Measurements from ENCODE around the gene NRCAM. TPM values are rescaled to one million over a fixed set of nuclear protein-coding genes. Genes with fewer than 3 reads are reported as not detected.

Gene NRCAM
- total and polyA plus RNA-seq, 2 donors (not counting 1 experiment from before 2014, with no cell fraction given): 0.75 to 4.6 TPM

DNA sequence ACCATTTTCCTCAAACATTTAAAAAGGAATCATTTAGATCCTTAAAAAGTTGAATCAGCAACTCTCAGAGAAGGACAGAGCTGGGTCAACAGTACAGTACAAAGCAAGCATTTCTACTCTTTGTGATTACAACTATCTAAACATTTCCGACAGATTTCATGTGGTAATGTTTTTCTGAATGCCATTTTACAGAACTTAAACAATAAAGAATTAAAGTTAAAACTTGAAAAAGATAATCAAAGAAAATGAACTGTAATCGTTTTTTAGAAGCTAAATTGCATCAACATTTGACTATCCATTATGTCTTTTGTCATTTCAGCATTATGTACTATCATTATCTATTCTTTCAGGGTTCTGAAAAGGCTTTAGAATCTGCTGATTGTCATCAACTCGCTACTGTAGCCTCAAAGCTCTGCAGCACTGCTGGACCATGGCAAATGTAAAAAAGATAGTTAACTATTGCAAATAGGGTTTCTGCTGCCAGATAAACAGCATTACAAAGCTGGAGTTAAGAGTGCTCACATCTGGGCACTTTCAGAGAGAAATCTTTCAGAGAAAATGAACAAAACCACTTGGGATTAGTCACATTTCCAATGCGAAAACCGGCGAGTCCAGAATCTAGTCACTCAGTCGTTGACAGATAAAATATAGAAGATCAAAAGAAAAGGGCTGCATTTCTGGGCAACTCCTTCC lies 165.6 kb downstream of the NRCAM start:
- intact Hi-C loops (cut with micrococcal nuclease): no loop called here
- H3K79me2 ChIP-seq (ENCODE audit: control insufficient read depth, insufficient read depth, low read length): no peaks in the 10 kb centered on the region
- no peak for ATAC-seq (ENCODE audit: low read depth)
- no peak overlapping the region for H3K4me3 ChIP-seq (ENCODE audit: control extremely low read depth in 1 of 5, extremely low read depth in 1 of 5, insufficient read depth in 1 of 5, low read depth in 2 of 5, low read length in 4 of 5)
- no peaks in the 10 kb centered on the region for H3K9me3 ChIP-seq (ENCODE audit: control extremely low read depth in 1 of 3, control insufficient read depth in 2 of 3, insufficient read depth in 1 of 3, low read length in 2 of 3)
- no peaks in the 10 kb centered on the region for H3K9me3 Mint-ChIP-seq (ENCODE audit: insufficient read depth)
- TF ChIP-seq, protein P1, sequence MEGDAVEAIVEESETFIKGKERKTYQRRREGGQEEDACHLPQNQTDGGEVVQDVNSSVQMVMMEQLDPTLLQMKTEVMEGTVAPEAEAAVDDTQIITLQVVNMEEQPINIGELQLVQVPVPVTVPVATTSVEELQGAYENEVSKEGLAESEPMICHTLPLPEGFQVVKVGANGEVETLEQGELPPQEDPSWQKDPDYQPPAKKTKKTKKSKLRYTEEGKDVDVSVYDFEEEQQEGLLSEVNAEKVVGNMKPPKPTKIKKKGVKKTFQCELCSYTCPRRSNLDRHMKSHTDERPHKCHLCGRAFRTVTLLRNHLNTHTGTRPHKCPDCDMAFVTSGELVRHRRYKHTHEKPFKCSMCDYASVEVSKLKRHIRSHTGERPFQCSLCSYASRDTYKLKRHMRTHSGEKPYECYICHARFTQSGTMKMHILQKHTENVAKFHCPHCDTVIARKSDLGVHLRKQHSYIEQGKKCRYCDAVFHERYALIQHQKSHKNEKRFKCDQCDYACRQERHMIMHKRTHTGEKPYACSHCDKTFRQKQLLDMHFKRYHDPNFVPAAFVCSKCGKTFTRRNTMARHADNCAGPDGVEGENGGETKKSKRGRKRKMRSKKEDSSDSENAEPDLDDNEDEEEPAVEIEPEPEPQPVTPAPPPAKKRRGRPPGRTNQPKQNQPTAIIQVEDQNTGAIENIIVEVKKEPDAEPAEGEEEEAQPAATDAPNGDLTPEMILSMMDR (IDR thresholded peaks at IDR 0.05): no peak
- no peak for TF ChIP-seq EZH2 (IDR thresholded peaks at IDR 0.05; ENCODE audit: borderline replicate concordance, insufficient read depth, low read depth, low read length, poor library complexity, severe bottlenecking)
- H4K20me1 ChIP-seq (ENCODE audit: control insufficient read depth, insufficient read depth, low read length, poor library complexity, severe bottlenecking): no peaks in the 10 kb centered on the region
- no CpG with 5 or more reads among the region's 7 CpGs for WGBS (ENCODE audit: insufficient coverage)
- H3K27me3 Mint-ChIP-seq: peaks cover 11% of the 10 kb centered on the region
- ChIA-PET POLR2A (no interaction called here), CTCF (no interaction called here)
- no peak overlapping the region for H3K4me2 ChIP-seq (replicated peaks; ENCODE audit: low read depth, low read length, poor library complexity, severe bottlenecking)
- DNase-seq: no peak
- H3K27ac Mint-ChIP-seq: no peak overlapping the region
- peaks cover 18% of the 10 kb centered on the region for H3K4me1 Mint-ChIP-seq
- no peak overlapping the region for H3K4me3 Mint-ChIP-seq
- H3K9ac ChIP-seq (ENCODE audit: low read length): no peak overlapping the region
- no peaks in the 10 kb centered on the region for H3K36me3 ChIP-seq (replicated peaks in 1 of 2; ENCODE audit: control extremely low read depth in 1 of 2, control insufficient read depth in 1 of 2, extremely low read depth in 1 of 2, insufficient read depth in 2 of 2, low read length in 1 of 2)
- H3K27me3 ChIP-seq (replicated peaks in 1 of 4; ENCODE audit: control extremely low read depth in 1 of 4, control insufficient read depth in 3 of 4, insufficient read depth in 4 of 4, low read length in 3 of 4): peaks cover 0 to 11% (median 0%) of the 10 kb centered on the region in 4 experiments
- peaks cover 9 to 10% of the 10 kb centered on the region in 2 donors for H3K4me1 ChIP-seq (ENCODE audit: control insufficient read depth in 2 of 2, insufficient read depth in 2 of 2, low read length in 2 of 2)
- no peak overlapping the region for H2AFZ ChIP-seq (ENCODE audit: insufficient read depth, low read depth, low read length, poor library complexity, severe bottlenecking)
- H3K27ac ChIP-seq (ENCODE audit: low read length in 2 of 2): no peak overlapping the region

- H3K4me1 ChIP-seq (ENCODE audit: control insufficient read depth in 2 of 2, insufficient read depth in 2 of 2, low read length in 2 of 2): peaks cover 7 to 8% of the 10 kb centered on the region in 2 donors
- TF ChIP-seq, protein P1 (IDR thresholded peaks at IDR 0.05): no peak
- TF ChIP-seq EZH2 (IDR thresholded peaks at IDR 0.05; ENCODE audit: borderline replicate concordance, insufficient read depth, low read depth, low read length, poor library complexity, severe bottlenecking): no peak
- no peaks in the 10 kb centered on the region for H3K79me2 ChIP-seq (ENCODE audit: control insufficient read depth, insufficient read depth, low read length)
- H3K9me3 Mint-ChIP-seq (ENCODE audit: insufficient read depth): no peaks in the 10 kb centered on the region
- DNase-seq: no peak
- no peak for ATAC-seq (ENCODE audit: low read depth)
- H3K4me1 Mint-ChIP-seq: peaks cover 17% of the 10 kb centered on the region
- no peak overlapping the region for H3K27ac Mint-ChIP-seq
- no peaks in the 10 kb centered on the region for H3K36me3 ChIP-seq (replicated peaks in 1 of 2; ENCODE audit: control extremely low read depth in 1 of 2, control insufficient read depth in 1 of 2, extremely low read depth in 1 of 2, insufficient read depth in 2 of 2, low read length in 1 of 2)
- no peak overlapping the region for H3K9ac ChIP-seq (ENCODE audit: low read length)
- H2AFZ ChIP-seq (ENCODE audit: insufficient read depth, low read depth, low read length, poor library complexity, severe bottlenecking): no peak overlapping the region
- ChIA-PET POLR2A (no interaction called here), CTCF (no interaction called here)
- H3K4me3 Mint-ChIP-seq: no peak overlapping the region
- H3K27me3 ChIP-seq (replicated peaks in 1 of 4; ENCODE audit: control extremely low read depth in 1 of 4, control insufficient read depth in 3 of 4, insufficient read depth in 4 of 4, low read length in 3 of 4): peaks cover 0 to 15% (median 1%) of the 10 kb centered on the region in 4 experiments
- H3K9me3 ChIP-seq (ENCODE audit: control extremely low read depth in 1 of 3, control insufficient read depth in 2 of 3, insufficient read depth in 1 of 3, low read length in 2 of 3): no peaks in the 10 kb centered on the region
- whole genome bisulfite sequencing (ENCODE audit: insufficient coverage): no CpG with 5 or more reads among the region's 1 CpG
- intact Hi-C loops (cut with micrococcal nuclease): no loop called here
- no peak overlapping the region for H3K27ac ChIP-seq (ENCODE audit: low read length in 2 of 2)
- H3K27me3 Mint-ChIP-seq: peaks cover 11% of the 10 kb centered on the region
- no peak overlapping the region for H3K4me2 ChIP-seq (replicated peaks; ENCODE audit: low read depth, low read length, poor library complexity, severe bottlenecking)
- no peak overlapping the region for H3K4me3 ChIP-seq (ENCODE audit: control extremely low read depth in 1 of 5, extremely low read depth in 1 of 5, insufficient read depth in 1 of 5, low read depth in 2 of 5, low read length in 4 of 5)
- H4K20me1 ChIP-seq (ENCODE audit: control insufficient read depth, insufficient read depth, low read length, poor library complexity, severe bottlenecking): no peaks in the 10 kb centered on the region
Observed at GRCh38 chr7:108289852-108290251, 166.4 kb downstream of the NRCAM start.

All from B cell (primary cell).